GM12875 (cell line): ENCODE measurements around the gene GNB5.

ENCODE experiments used
- H3K4me3 ChIP-seq: one replicate; pipeline ENCODE4 v1.5.1; 2011; ENCODE audit warnings: low read depth, low read length, control low read depth
- TF ChIP-seq, protein P1 (sequence below): IDR thresholded peaks from 2 replicates; pipeline ENCODE4 v1.5.1; 2011; ENCODE audit warnings: low read depth, mild to moderate bottlenecking, control low read depth, inconsistent platforms, low read length, moderate library complexity, borderline replicate concordance; ENCODE audit not compliant: insufficient read depth

GNB5 gene

DNA sequence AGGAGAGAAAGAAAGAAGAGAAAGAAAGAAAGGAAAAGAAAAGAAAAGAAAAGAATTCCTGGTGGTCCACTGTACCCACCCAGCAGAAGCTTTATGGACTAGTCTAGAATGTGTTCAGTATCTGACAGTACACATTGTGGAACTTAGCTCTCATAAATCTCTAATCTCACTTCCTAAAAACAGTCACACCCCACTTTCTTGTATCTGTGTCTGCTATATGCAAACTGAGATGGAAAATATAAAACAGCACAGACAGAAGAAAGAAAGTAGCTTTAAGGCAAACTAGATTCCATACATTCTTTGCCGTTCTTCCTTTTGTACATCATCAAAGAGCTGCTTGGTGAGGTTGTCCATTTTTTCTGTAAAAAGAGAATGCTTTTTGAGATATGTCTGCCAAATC lies 41.1 kb upstream of the GNB5 start:
- TF ChIP-seq, protein P1, sequence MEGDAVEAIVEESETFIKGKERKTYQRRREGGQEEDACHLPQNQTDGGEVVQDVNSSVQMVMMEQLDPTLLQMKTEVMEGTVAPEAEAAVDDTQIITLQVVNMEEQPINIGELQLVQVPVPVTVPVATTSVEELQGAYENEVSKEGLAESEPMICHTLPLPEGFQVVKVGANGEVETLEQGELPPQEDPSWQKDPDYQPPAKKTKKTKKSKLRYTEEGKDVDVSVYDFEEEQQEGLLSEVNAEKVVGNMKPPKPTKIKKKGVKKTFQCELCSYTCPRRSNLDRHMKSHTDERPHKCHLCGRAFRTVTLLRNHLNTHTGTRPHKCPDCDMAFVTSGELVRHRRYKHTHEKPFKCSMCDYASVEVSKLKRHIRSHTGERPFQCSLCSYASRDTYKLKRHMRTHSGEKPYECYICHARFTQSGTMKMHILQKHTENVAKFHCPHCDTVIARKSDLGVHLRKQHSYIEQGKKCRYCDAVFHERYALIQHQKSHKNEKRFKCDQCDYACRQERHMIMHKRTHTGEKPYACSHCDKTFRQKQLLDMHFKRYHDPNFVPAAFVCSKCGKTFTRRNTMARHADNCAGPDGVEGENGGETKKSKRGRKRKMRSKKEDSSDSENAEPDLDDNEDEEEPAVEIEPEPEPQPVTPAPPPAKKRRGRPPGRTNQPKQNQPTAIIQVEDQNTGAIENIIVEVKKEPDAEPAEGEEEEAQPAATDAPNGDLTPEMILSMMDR, result no peak
- H3K4me3 ChIP-seq, result no peak overlapping the region

DNA sequence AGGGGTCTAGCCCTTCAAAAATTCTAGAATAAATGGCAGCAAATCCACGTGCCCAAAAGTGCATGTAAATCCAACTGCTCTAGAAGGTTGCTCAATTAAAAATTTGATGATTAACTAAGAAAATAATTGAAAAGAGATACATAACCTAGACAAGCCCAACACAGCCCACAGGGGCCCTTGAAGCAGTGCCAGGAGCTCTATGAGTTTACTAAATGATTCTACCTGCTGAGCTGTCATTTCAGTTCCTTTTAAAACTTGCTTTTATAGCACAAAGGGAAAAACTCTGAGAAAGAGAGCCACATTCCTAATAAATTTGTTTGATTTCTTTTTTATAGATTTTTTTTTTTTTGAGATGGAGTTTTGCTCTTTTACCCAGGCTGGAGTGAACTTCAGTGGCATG lies 38.9 kb upstream of the GNB5 start:
- no peak overlapping the region for H3K4me3 ChIP-seq
- TF ChIP-seq, protein P1, result no peak

DNA sequence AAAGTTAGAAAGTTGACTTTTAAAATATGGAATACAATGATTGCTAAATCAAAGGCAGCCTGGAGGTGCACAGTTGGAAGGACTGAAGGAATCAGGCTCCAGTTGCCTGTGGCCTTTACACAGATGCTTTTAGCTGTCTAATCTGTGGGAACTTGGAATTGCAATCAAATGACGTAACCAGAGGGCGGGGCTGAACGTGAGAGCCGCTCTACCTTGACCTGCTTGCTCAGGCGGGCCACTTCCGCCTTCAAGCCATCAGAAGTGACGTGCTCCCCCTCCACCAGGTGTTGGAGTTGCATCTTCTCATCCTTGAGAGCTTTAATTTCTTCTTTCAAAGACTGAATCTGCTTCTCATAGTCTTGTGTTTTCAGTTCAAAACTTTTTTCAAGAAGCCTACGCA lies 37.7 kb upstream of the GNB5 start:
- H3K4me3 ChIP-seq, result no peak overlapping the region
- TF ChIP-seq, protein P1, result no peak

DNA sequence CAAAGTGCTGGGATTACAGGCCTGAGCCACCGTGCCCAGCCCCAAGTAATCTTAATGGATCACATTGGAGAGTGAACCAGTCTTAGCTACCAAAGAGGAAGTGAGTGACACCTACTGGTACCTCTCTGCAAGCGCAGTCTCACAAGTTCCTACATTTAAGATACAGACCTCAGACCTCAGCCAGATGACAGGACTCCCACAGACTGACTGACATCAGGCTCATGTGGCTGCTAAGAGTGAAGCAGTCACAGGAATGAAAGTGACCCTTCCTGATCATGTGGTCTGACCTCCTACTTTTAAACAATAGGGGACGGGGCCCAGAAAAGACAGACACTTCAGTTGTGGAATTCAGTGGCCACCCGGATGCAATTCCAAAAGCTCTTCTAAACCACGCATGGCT lies 36.3 kb upstream of the GNB5 start:
- TF ChIP-seq, protein P1, result peak; percentile 83
- H3K4me3 ChIP-seq, result no peak overlapping the region

DNA sequence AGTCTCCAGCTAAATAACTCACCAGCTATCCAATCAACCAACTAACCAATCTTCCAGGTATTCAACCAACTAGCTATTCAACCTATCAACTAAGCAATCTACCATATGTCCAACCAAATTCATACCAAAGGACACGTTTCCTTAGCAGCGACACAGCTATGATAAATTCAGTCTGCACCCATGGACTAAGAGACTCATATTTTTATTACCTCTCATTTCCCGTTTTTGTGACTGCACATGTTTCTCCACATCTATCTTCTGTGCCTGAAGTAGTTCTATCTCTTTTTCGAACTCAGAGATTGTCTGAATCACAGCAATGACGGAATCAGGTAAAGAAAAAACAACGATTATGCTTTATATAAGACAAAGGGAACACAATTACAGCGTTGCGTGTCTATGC lies 34.0 kb upstream of the GNB5 start:
- H3K4me3 ChIP-seq, result no peak overlapping the region
- TF ChIP-seq, protein P1, result no peak

DNA sequence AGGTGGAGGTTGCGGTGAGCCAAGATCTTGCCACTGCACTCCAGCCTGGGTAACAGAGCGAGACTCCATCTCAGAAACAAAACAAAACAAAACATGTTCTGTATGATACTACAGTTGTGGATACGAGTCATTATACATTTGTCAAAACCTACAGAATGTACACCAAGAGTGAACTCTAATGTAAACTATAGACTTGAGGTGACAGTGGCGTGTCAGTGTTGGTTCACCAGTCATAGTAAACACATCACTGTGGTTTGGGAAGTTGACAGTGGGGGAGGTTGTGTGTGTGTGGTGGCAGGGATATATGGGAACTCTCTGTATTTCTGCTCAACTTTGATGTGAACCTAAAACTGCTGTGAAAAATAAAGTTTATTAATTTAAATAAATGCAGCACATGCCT lies 33.0 kb upstream of the GNB5 start:
- no peak overlapping the region for H3K4me3 ChIP-seq
- TF ChIP-seq, protein P1, result no peak

DNA sequence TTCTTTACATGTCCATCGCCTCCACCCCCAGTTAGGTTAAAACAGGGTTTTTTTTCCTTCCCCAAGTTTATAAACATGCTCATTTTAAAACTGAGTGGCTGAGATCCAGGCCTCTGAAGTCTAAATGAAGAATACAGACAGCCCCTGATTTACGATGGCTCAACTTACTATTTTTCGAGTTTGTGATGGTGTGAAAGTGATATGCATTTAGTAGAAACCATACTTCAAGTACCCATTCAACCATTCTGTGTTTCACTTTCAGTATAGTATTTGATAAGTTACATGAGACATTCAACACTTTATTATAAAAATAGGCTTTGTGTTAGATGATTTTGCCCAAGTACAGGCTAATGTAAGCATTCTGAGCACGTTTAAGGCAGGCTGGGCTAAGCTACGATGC lies 30.5 kb upstream of the GNB5 start:
- TF ChIP-seq, protein P1, result no peak
- H3K4me3 ChIP-seq, result peak overlapping the region; percentile 21
